CD14-positive monocyte (primary cell): Measurements from ENCODE around the gene RPL35. TPM values are rescaled to one million over a fixed set of nuclear protein-coding genes. Genes with fewer than 3 reads are reported as not detected.

Experiments
- DNase-seq, 3 donors: peaks; one replicate each; pipeline ENCODE4 v3.0.0-alpha.2; 2011 to 2022
- H2AFZ ChIP-seq: 2 replicates; pipeline ENCODE4 v1.6.0; 2012; ENCODE audit warnings: mild to moderate bottlenecking, low read depth, low read length, inconsistent platforms; ENCODE audit not compliant: insufficient read depth, poor library complexity, severe bottlenecking
- H3K27ac ChIP-seq, 2 donors: 1 replicate in 1 of 2; 2 replicates in 1 of 2; pipeline ENCODE4 v1.5.1; 2012 to 2013; ENCODE audit warnings: low read length in 2 of 2, control low read depth in 1 of 2, inconsistent platforms in 1 of 2, low read depth in 1 of 2, mild to moderate bottlenecking in 1 of 2
- H3K27me3 ChIP-seq, 2 donors: one replicate each; pipeline versions ENCODE4 v1.6.0 to v1.6.1; 2011 to 2013; ENCODE audit warnings: low read length in 2 of 2; ENCODE audit not compliant: control insufficient read depth in 2 of 2, insufficient read depth in 2 of 2
- H3K36me3 ChIP-seq, 2 donors: replicated peaks in 1 of 2; 1 replicate in 1 of 2; 2 replicates in 1 of 2; pipeline versions ENCODE4 v1.5.1 to v1.6.1; 2012 to 2013; ENCODE audit warnings: low read length in 2 of 2, control low read depth in 1 of 2, inconsistent platforms in 1 of 2, mild to moderate bottlenecking in 1 of 2; ENCODE audit not compliant: insufficient read depth in 2 of 2, control insufficient read depth in 1 of 2
- H3K4me1 ChIP-seq, 2 donors: 1 replicate in 1 of 2; 2 replicates in 1 of 2; pipeline versions ENCODE4 v1.5.1 to v1.6.1; 2012 to 2013; ENCODE audit warnings: low read length in 2 of 2, control low read depth in 1 of 2, inconsistent platforms in 1 of 2, mild to moderate bottlenecking in 1 of 2, moderate library complexity in 1 of 2; ENCODE audit not compliant: insufficient read depth in 2 of 2, control insufficient read depth in 1 of 2
- H3K4me2 ChIP-seq: replicated peaks from 2 replicates; pipeline ENCODE3; 2012; ENCODE audit warnings: low read length, moderate library complexity, mild to moderate bottlenecking; ENCODE audit not compliant: poor library complexity, severe bottlenecking; ENCODE audit errors: extremely low read depth
- H3K4me3 ChIP-seq, 3 experiments: fragments of 200-600 bp in 1 of 3; sonication (generic) in 1 of 3; replicated peaks in 1 of 3; 1 replicate in 2 of 3; 2 replicates in 1 of 3; pipeline ENCODE4 v1.5.1; 2011 to 2013; ENCODE audit warnings: low read length in 3 of 3, mild to moderate bottlenecking in 3 of 3, control low read depth in 2 of 3, low read depth in 2 of 3, inconsistent platforms in 1 of 3, moderate library complexity in 1 of 3
- H3K79me2 ChIP-seq: 2 replicates; pipeline ENCODE4 v1.6.0; 2012; ENCODE audit warnings: mild to moderate bottlenecking, control low read depth, inconsistent platforms, low read length, moderate library complexity; ENCODE audit not compliant: insufficient read depth
- H3K9ac ChIP-seq: 2 replicates; pipeline ENCODE4 v1.6.0; 2017; ENCODE audit warnings: low read length, mild to moderate bottlenecking; ENCODE audit not compliant: insufficient read depth, poor library complexity, severe bottlenecking
- H3K9me3 ChIP-seq, 2 donors: replicated peaks in 1 of 2; 1 replicate in 1 of 2; 2 replicates in 1 of 2; pipeline versions ENCODE4 v1.5.1 to v1.6.1; 2012 to 2013; ENCODE audit warnings: low read length in 2 of 2, control low read depth in 1 of 2; ENCODE audit not compliant: control insufficient read depth in 1 of 2, insufficient read depth in 1 of 2
- H4K20me1 ChIP-seq: 2 replicates; pipeline ENCODE4 v1.6.0; 2012; ENCODE audit warnings: mild to moderate bottlenecking, low read length, control low read depth, moderate library complexity; ENCODE audit not compliant: insufficient read depth
- H3K27ac Mint-ChIP-seq, 7 donors: one replicate each; pipeline ENCODE4 v1.8.0; 2020; ENCODE audit warnings: mild to moderate bottlenecking in 7 of 7, mixed read lengths in 7 of 7, moderate library complexity in 6 of 7, inconsistent platforms in 2 of 7
- H3K27me3 Mint-ChIP-seq, 3 donors: one replicate each; pipeline ENCODE4 v1.8.0; 2021 to 2022; ENCODE audit warnings: low read depth in 3 of 3, mild to moderate bottlenecking in 3 of 3, mixed read lengths in 3 of 3, moderate library complexity in 3 of 3, inconsistent platforms in 1 of 3
- H3K36me3 Mint-ChIP-seq, 2 donors: one replicate each; pipeline ENCODE4 v1.8.0; 2020; ENCODE audit warnings: mixed read lengths in 2 of 2, inconsistent platforms in 1 of 2, mild to moderate bottlenecking in 1 of 2
- H3K4me1 Mint-ChIP-seq: one replicate; pipeline ENCODE4 v1.8.0; 2020; ENCODE audit warnings: mild to moderate bottlenecking, mixed read lengths
- H3K4me3 Mint-ChIP-seq, 2 donors: one replicate each; pipeline ENCODE4 v1.8.0; 2020; ENCODE audit warnings: mild to moderate bottlenecking in 2 of 2, mixed read lengths in 2 of 2, moderate library complexity in 1 of 2
- H3K9me3 Mint-ChIP-seq, 7 donors: one replicate each; pipeline ENCODE4 v1.8.0; 2020 to 2022; ENCODE audit warnings: mixed read lengths in 7 of 7, mild to moderate bottlenecking in 6 of 7, moderate library complexity in 6 of 7, inconsistent platforms in 2 of 7
- CTCF ChIP-seq: fragments of 200-600 bp; IDR thresholded peaks from one replicate; pipeline ENCODE4 v1.8.0; 2022; ENCODE audit warnings: antibody characterized with exemption, mild to moderate bottlenecking
- WGBS: methylation state at CpG from one replicate; pipeline ENCODE4 v1.1.5; 2013; ENCODE audit warnings: missing lambda C conversion rate; ENCODE audit not compliant: insufficient coverage; 5-methylcytosine and 5-hydroxymethylcytosine counted together
- intact Hi-C, 2 donors: fragments of 100-400 bp; cut with micrococcal nuclease; formaldehyde crosslinking; loops; one replicate each; pipeline versions ENCODE4 v1.15.0 to v1.15.1; 2023
- polyA plus RNA-seq, 3 donors: library from polyadenylated mRNA; depleted of rRNA in 1 of 3; unstranded in 2 of 3; stranded (reverse) in 1 of 3; fragments of 300-500 nt in 2 of 3; fragments of >200 nt in 1 of 3; fragmentation: Illumina TruSeq in 2 of 3; gene quantifications; 1 replicate in 2 of 3; 2 replicates in 1 of 3; pipeline ENCODE4 v1.2.3, GENCODE V29; 2012 to 2021

The RPL35 gene
- polyA plus RNA-seq, 3 donors: 660 to 1,209 (median 828) TPM

- Histone ChIP-seq H3K27me3 (no peaks in the 10 kb centered on the region), H3K27ac (no peak overlapping the region), H2AFZ (no peak overlapping the region), H3K9me3 (no peaks in the 10 kb centered on the region), H3K4me2 (no peak overlapping the region), H3K9ac (no peak overlapping the region), H3K4me1 (peaks cover 7 to 16% of the 10 kb centered on the region in 2 donors), H3K4me3 (no peak overlapping the region), H4K20me1 (peaks cover 40% of the 10 kb centered on the region), H3K79me2 (peaks cover 12% of the 10 kb centered on the region), H3K36me3 (peaks cover 31 to 32% of the 10 kb centered on the region in 2 donors)
- no peak for DNase-seq
- H3K4me1 Mint-ChIP-seq: peaks cover 14% of the 10 kb centered on the region
- H3K4me3 Mint-ChIP-seq: no peak overlapping the region
- H3K27me3 Mint-ChIP-seq: peaks cover 5 to 13% (median 6%) of the 10 kb centered on the region in 3 donors
- peak overlapping the region in 2 of 7 donors; percentile 10 to 31 for H3K27ac Mint-ChIP-seq
- no peak for TF ChIP-seq CTCF
- peaks cover 29 to 33% of the 10 kb centered on the region in 2 donors for H3K36me3 Mint-ChIP-seq
- intact Hi-C loops: loop anchor here (5.0 kb wide), 2 partner anchors 143 to 238 kb away; no protein-coding TSS in a partner anchor
- no peaks in the 10 kb centered on the region for H3K9me3 Mint-ChIP-seq
- WGBS: 61% methylated on average over 5 of the region's 7 CpGs
Measured at GRCh38 chr9:124854822-124855221, 6.9 kb downstream of the RPL35 start.

GRCh38 chr9:124854161-124854560 is 7.6 kb downstream of the RPL35 start:
- H3K27ac Mint-ChIP-seq: peak overlapping the region in 1 of 7 donors; percentile 30
- Histone ChIP-seq H3K36me3 (peaks cover 25 to 26% of the 10 kb centered on the region in 2 donors), H4K20me1 (peaks cover 33% of the 10 kb centered on the region), H3K9me3 (no peaks in the 10 kb centered on the region), H3K79me2 (peaks cover 5% of the 10 kb centered on the region), H3K27me3 (no peaks in the 10 kb centered on the region), H3K4me2 (no peak overlapping the region), H3K9ac (no peak overlapping the region), H2AFZ (no peak overlapping the region), H3K4me1 (peaks cover 7 to 13% of the 10 kb centered on the region in 2 donors), H3K4me3 (no peak overlapping the region), H3K27ac (no peak overlapping the region)
- no peaks in the 10 kb centered on the region for H3K9me3 Mint-ChIP-seq
- TF ChIP-seq CTCF: no peak
- H3K4me3 Mint-ChIP-seq: peak overlapping the region; percentile 15 to 47
- peaks cover 8% of the 10 kb centered on the region for H3K4me1 Mint-ChIP-seq
- H3K27me3 Mint-ChIP-seq: peaks cover 6 to 13% (median 8%) of the 10 kb centered on the region in 3 donors
- intact Hi-C loops: loop anchor here (5.0 kb wide), 2 partner anchors 142 to 237 kb away; no protein-coding TSS in a partner anchor
- WGBS: 88% methylated on average over 2 of the region's 8 CpGs
- no peak for DNase-seq
- H3K36me3 Mint-ChIP-seq: peaks cover 23 to 26% of the 10 kb centered on the region in 2 donors
